HEK293T (cell line): ENCODE data around the gene FOXC1.
A peak's percentile ranks its signal among the peaks of the same experiment; 100 is the strongest.

Experiments used
- CTCF ChIA-PET: fragments of 350-600 bp; formaldehyde crosslinking; extraction: SDS; loops from one replicate; lab custom pipeline; 2021; ENCODE audit warnings: antibody characterized with exemption, inconsistent platforms; lab: Yijun Ruan, JAX
- POLR2A ChIA-PET: fragments of 350-600 bp; formaldehyde crosslinking; extraction: SDS; loops from one replicate; lab custom pipeline; 2020; ENCODE audit warnings: antibody characterized with exemption, inconsistent platforms; lab: Yijun Ruan, JAX
- DNase-seq: peaks from one replicate; pipeline ENCODE4 v3.0.0; 2012; ENCODE audit warnings: mixed read lengths; ENCODE audit errors: extremely low spot score
- ARNT ChIP-seq: fragments of 450-650 bp; IDR thresholded peaks from 2 replicates; pipeline ENCODE4 v1.6.1; 2017; ENCODE audit warnings: mild to moderate bottlenecking
- CTBP1 ChIP-seq: fragments of 450-650 bp; IDR thresholded peaks from 2 replicates; pipeline ENCODE4 v1.6.1; 2016; ENCODE audit warnings: borderline replicate concordance
- ELF4 ChIP-seq: fragments of 450-650 bp; IDR thresholded peaks from 2 replicates; pipeline ENCODE4 v1.6.1; 2017; ENCODE audit warnings: antibody characterized with exemption
- FOXA1 ChIP-seq: fragments of 450-650 bp; IDR thresholded peaks from 2 replicates; pipeline ENCODE4 v1.6.1; 2016; ENCODE audit warnings: mild to moderate bottlenecking
- FOXK2 ChIP-seq: fragments of 450-650 bp; IDR thresholded peaks from 2 replicates; pipeline ENCODE4 v1.6.1; 2016; ENCODE audit warnings: mild to moderate bottlenecking
- FOXM1 ChIP-seq: fragments of 450-650 bp; IDR thresholded peaks from 2 replicates; pipeline ENCODE4 v1.6.1; 2017; ENCODE audit warnings: mild to moderate bottlenecking, borderline replicate concordance
- HDGF ChIP-seq: fragments of 450-650 bp; IDR thresholded peaks from 2 replicates; pipeline ENCODE4 v1.6.1; 2017; ENCODE audit warnings: antibody characterized with exemption, borderline replicate concordance
- L3MBTL2 ChIP-seq: fragments of 450-650 bp; conservative IDR thresholded peaks from 2 replicates; pipeline ENCODE4 v1.6.1; 2016; ENCODE audit warnings: mild to moderate bottlenecking
- LEF1 ChIP-seq: fragments of 450-650 bp; IDR thresholded peaks from 2 replicates; pipeline ENCODE4 v1.6.1; 2017; ENCODE audit warnings: mild to moderate bottlenecking, borderline replicate concordance
- NFRKB ChIP-seq: fragments of 450-650 bp; IDR thresholded peaks from 2 replicates; pipeline ENCODE4 v1.6.1; 2016; ENCODE audit warnings: mild to moderate bottlenecking, moderate library complexity
- PKNOX1 ChIP-seq: fragments of 450-650 bp; IDR thresholded peaks from 2 replicates; pipeline ENCODE4 v1.6.1; 2016
- SP1 ChIP-seq: fragments of 450-650 bp; IDR thresholded peaks from 2 replicates; pipeline ENCODE4 v1.6.1; 2017
- ZNF384 ChIP-seq: fragments of 450-650 bp; IDR thresholded peaks from 2 replicates; pipeline ENCODE4 v1.6.1; 2016

The FOXC1 gene

GRCh38 chr6:1624058-1624850, 14.5 kb downstream of the FOXC1 start:
- no peak for DNase-seq
- TF ChIP-seq PKNOX1 (peak; percentile 90), ZNF384 (no peak; the same call in none of the 2 replicates), CTBP1 (peak; percentile 87; the same call in 1 of the 2 replicates)
- ChIA-PET POLR2A (interaction anchor here (0.6 to 8.2 kb wide), 13 partner anchors 8 to 272 kb away, joined by 3 to 144 read pairs (median 4); partner anchors contain the start of gene FOXC1), CTCF (interaction anchor here (0.6 to 1.1 kb wide), 2 partner anchors 63 to 481 kb away, joined by 3 to 4 read pairs; no protein-coding TSS in a partner anchor)

GRCh38 chr6:1624851-1625781, 15.4 kb downstream of the FOXC1 start:
- ChIA-PET POLR2A (interaction anchor here (0.6 to 8.2 kb wide), 14 partner anchors 9 to 185 kb away, joined by 3 to 144 read pairs (median 4); partner anchors contain the start of gene FOXC1), CTCF (interaction anchor here (0.6 to 2.6 kb wide), 2 partner anchors 9 to 62 kb away, joined by 3 to 11 read pairs; no protein-coding TSS in a partner anchor)
- TF ChIP-seq L3MBTL2 (no peak), PKNOX1 (peak; percentile 33), LEF1 (0 out of 2 replicates have a peak, but pooled peaks have one; percentile 5), NFRKB (no peak)
- no peak for DNase-seq

- DNase-seq, result no peak
- TF ChIP-seq ELF4 (0 out of 2 replicates have a peak, but pooled peaks have one; percentile 4), ZNF384 (no peak), SP1 (no peak)
- CTCF ChIA-PET, result interaction anchor here (1.4 to 2.6 kb wide), 2 partner anchors 9 to 61 kb away, joined by 7 to 11 read pairs; no protein-coding TSS in a partner anchor
- POLR2A ChIA-PET, result interaction anchor here (1.2 to 8.2 kb wide), 8 partner anchors 10 to 76 kb away, joined by 3 to 144 read pairs (median 22); partner anchors contain the start of gene FOXC1
Measured at GRCh38 chr6:1625794-1626435, 16.2 kb downstream of the FOXC1 start.

GRCh38 chr6:1626481-1626880, 16.8 kb downstream of the FOXC1 start:
- ChIA-PET CTCF (interaction anchor here (0.8 to 2.6 kb wide), 3 partner anchors 10 to 60 kb away, joined by 4 to 11 read pairs (median 7); no protein-coding TSS in a partner anchor), POLR2A (interaction anchor here (0.8 to 8.2 kb wide), 11 partner anchors 10 to 76 kb away, joined by 3 to 144 read pairs (median 5); partner anchors contain the start of gene FOXC1)
- no peak for TF ChIP-seq FOXM1
- 0 out of 2 replicates have a peak, but pooled peaks have one; percentile 2 for TF ChIP-seq ELF4
- TF ChIP-seq CTBP1, result peak; percentile 77; the same call in 1 of the 2 replicates
- TF ChIP-seq FOXA1, result no peak
- TF ChIP-seq PKNOX1, result peak; percentile 95
- no peak for DNase-seq

GRCh38 chr6:1627827-1628560, 18.3 kb downstream of the FOXC1 start:
- CTCF ChIA-PET, result interaction anchor here (2.6 kb wide), 1 partner anchor 11 kb away, joined by 11 read pairs; no protein-coding TSS in a partner anchor
- POLR2A ChIA-PET, result interaction anchor here (0.6 to 8.2 kb wide), 8 partner anchors 12 to 1332 kb away, joined by 3 to 144 read pairs (median 20); partner anchors contain the start of gene FOXC1
- no peak for DNase-seq

GRCh38 chr6:1629316-1629715, 19.6 kb downstream of the FOXC1 start:
- no peak for TF ChIP-seq LEF1
- peak; percentile 90 for TF ChIP-seq ARNT
- POLR2A ChIA-PET, result interaction anchor here (0.6 to 8.2 kb wide), 9 partner anchors 9 to 244 kb away, joined by 3 to 144 read pairs (median 4); partner anchors contain the start of gene FOXC1
- no peak for DNase-seq
- CTCF ChIA-PET, result interaction anchor here (1.2 kb wide), 1 partner anchor 56 kb away, joined by 3 read pairs; no protein-coding TSS in a partner anchor

More at GRCh38 chr6:1627827-1628560, 18.3 kb downstream of the FOXC1 start:
- TF ChIP-seq ELF4 (no peak), HDGF (no peak), FOXK2 (no peak), FOXA1 (no peak), NFRKB (no peak), LEF1 (no peak)
